G401 (cell line): ENCODE measurements around the gene SYNGR3. TPM values are rescaled to one million over a fixed set of nuclear protein-coding genes. Genes with fewer than 3 reads are reported as not detected.
"Not testable (repeated sequence)": the region's sequence is repeated elsewhere in the genome, so short reads cannot be mapped to it uniquely, and the experiment has no call there.

Experiments used
- DNase-seq: peaks from one replicate; pipeline ENCODE4 v3.0.0-alpha.2; 2015; ENCODE audit warnings: low spot score
- in situ Hi-C: cut with HindIII; loops from 2 replicates; pipeline ENCODE4 v1.10.0; 2016; ENCODE audit warnings: low sequenced_read_pairs, mixed read lengths
- total RNA-seq: library from RNA; depleted of rRNA; stranded (reverse); fragments of >200 nt; shearing (Covaris generic); gene quantifications from 2 replicates; pipeline ENCODE4 v1.2.3, GENCODE V29; 2014

SYNGR3 gene
- total RNA-seq, 1 experiment from 2014 or later = 30.5 TPM

- in situ Hi-C loops = no loop called here
- no peak for DNase-seq
Observed at GRCh38 chr16:1958715-1959268, 31.0 kb upstream of the SYNGR3 start.

DNA sequence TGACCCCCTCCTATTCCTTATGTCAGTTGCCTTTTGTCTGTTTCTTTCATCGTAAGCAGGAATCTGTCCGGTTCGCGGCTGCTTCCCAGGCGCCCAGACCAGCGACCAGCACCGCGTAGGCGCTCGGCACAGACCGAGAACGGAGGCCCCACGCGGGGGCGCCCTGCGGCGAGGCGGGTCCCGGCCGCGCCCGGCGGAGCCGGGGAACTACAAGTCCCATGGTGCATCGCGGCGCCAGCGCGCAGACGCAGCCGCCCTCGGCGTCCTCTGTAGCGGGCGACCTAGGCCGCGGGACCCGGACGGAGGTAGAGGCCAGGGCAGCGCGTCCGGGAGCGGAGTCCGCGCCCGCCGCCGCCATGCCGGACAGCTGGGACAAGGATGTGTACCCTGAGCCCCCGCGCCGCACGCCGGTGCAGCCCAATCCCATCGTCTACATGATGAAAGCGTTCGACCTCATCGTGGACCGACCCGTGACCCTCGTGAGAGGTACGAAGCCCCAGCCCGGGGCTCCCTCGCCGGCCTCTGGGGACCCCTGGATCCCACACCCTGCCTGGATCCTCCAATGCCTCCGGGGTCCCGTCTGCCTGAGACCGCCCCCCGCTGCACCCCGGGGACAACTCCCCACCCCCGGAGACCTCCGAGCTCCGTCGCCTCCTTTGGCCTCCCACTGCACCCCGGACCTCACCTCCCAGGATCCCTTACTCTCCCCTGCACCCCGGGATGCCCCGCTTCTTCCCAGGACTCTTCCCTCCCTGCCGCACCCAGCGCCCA lies 30.3 kb upstream of the SYNGR3 start, which contains the start of gene NDUFB10:
NDUFB10 (plus strand) TSS at position 270 of the 771 bp plus-strand sequence; CDS start at position 357, 87 bp downstream.
- in situ Hi-C loops = loop anchor here (10.0 kb wide), 1 partner anchor 105 kb away; no protein-coding TSS in a partner anchor
- peak; percentile 79 for DNase-seq

DNA sequence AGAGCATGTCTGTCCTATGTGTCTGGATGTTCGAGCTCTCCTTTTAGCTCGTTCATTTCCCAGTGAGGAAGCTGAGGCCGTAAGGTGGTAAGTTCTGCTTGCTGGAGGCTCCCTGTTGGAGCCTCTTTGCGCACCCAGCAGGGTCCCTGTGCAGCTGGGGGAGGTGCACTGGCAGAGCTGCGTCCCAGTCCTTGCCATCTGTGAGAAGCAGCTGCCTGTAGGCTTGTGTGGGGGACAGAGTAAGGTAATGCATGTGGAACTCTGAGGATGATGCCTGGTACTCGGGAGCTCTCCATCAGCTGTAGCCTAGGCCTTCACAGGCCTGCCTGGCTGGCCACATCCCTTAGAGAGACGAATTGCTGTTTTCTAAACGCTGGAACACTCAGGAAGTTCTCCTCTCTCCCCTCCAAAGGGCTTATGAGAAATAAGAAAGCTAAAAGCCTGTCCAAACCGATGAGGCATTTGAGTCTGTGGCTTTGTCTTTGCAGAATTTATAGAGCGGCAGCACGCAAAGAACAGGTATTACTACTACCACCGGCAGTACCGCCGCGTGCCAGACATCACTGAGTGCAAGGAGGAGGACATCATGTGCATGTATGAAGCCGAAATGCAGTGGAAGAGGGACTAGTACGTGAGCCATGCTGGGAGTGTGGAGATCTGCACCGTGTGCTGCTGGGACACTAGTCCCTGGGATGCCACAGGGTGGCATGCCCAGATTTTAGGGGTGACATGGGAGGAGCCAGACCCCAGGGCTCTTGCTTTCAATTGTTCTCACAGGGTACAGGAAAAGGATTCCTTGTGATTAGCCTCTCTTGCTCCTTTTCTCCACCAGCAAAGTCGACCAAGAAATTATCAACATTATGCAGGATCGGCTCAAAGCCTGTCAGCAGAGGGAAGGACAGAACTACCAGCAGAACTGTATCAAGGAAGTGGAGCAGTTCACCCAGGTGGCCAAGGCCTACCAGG lies 28.8 kb upstream of the SYNGR3 start:
- in situ Hi-C loops = loop anchor here (10.0 kb wide), 1 partner anchor 106 kb away; no protein-coding TSS in a partner anchor
- peak; percentile 56 for DNase-seq

GRCh38 chr16:1961651-1962067 lies 28.1 kb upstream of the SYNGR3 start:
- no peak for DNase-seq
- in situ Hi-C loops = loop anchor here (10.0 kb wide), 1 partner anchor 107 kb away; no protein-coding TSS in a partner anchor

- in situ Hi-C loops = loop anchor here (10.0 kb wide), 1 partner anchor 108 kb away; no protein-coding TSS in a partner anchor
- not testable (repeated sequence) for DNase-seq
Observed at GRCh38 chr16:1962161-1963153, 27.3 kb upstream of the SYNGR3 start.

GRCh38 chr16:1963806-1964505 lies 25.8 kb upstream of the SYNGR3 start:
- in situ Hi-C loops = loop anchor here (10.0 kb wide), 1 partner anchor 109 kb away; no protein-coding TSS in a partner anchor
- peak; percentile 66 for DNase-seq

DNA sequence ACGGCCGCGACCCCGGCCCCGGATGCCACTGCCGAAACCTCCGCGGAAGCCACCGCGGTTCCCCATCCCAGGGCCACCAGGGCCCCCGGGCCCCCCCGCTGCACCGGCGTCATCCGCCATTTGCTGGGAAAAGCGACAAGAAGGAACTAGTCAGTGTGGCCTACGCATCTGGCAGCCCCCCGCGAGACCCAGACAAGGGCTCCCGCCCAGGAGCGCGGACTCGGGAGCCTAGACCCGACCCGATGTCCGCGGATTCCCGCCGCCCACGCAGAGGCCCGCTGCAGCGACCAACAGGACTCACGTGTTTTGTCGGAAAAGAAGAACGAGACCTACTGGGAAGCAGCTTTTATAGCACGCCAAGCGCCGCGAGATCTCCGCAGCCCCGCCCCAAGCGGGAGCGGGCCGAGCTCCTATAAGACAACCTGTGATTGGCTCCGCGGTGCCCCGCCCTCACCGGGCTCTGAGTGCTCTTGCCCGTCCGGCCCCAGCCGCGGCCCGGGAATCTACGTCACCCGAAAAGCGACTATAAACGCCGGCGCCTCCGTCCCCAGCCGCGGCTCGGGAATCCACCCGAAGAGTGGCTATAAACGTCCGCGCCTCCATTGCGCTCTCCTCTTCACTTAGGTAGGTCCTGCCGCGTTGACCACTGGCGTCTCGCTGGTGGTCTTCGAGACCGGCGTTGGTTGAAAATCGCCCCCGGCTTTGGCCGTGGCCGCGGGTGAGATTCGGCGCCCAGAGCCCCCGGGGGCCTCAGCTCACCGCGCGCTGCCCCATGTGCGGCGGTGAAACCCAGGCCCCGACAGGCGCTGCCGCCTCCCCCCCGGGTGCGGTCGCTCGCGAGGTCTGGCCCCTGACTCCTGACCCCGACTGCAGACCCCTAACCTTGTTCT lies 25.0 kb upstream of the SYNGR3 start, which contains the start of gene RPS2:
RPS2 (minus strand) TSS at position 321 of the 890 bp plus-strand sequence; CDS start at position 120, 201 bp downstream.
- peak; percentile 99 for DNase-seq
- in situ Hi-C loops = loop anchor here (10.0 kb wide), 1 partner anchor 110 kb away; no protein-coding TSS in a partner anchor

- in situ Hi-C loops = loop anchor here (10.0 kb wide), 1 partner anchor 111 kb away; no protein-coding TSS in a partner anchor
- no peak for DNase-seq
Observed at GRCh38 chr16:1965396-1966001, 24.3 kb upstream of the SYNGR3 start.

GRCh38 chr16:1966460-1966859 lies 23.3 kb upstream of the SYNGR3 start, which contains the start of gene RNF151:
Gene RNF151, plus strand, starts transcription at chr16:1966856. Its CDS starts 26 bp downstream, at chr16:1966882.
- no peak for DNase-seq
- in situ Hi-C loops = loop anchor here (10.0 kb wide), 1 partner anchor 112 kb away; no protein-coding TSS in a partner anchor

GRCh38 chr16:1968146-1968953 lies 21.4 kb upstream of the SYNGR3 start:
- in situ Hi-C loops = loop anchor here (10.0 kb wide), 1 partner anchor 114 kb away; no protein-coding TSS in a partner anchor

DNA sequence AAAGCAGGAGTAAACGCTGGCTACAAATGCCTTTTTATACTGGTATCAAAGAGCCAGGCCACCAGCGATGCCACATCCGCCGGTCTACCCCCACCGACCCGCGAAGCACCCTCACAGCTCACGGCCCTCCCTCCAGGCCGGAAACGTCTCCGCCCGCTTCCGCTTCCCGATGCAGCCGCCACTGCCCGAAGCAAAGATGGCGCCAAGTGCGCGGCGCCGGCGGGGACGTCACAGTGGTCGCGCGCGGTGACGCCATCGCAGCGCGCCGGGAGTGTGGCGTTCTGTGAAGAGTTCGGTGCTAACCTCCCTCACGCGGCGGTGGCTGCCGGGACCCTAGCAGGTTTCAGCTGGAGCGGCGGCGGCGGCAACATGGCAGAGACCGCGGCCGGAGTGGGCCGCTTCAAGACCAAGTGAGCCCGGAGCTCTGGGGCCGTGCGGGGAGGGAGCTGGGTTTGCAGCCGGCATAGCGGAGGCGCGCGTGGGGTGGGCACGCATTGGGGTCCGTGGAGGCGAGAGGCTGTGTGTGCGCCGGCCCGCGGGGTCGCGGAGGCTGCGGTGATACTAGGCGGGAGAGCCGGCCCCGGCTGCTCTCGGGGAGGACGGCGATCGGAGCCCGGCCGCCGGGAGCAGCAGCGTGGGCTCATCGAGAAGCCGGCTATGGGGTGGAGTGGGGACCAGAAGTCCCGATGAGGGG lies 17.8 kb upstream of the SYNGR3 start, which contains the start of gene TBL3:
TBL3 (plus strand) TSS at position 258 of the 694 bp plus-strand sequence; CDS start at position 370, 112 bp downstream.
- DNase-seq = peak; percentile 89
- in situ Hi-C loops = no loop called here

More at GRCh38 chr16:1968146-1968953, 21.4 kb upstream of the SYNGR3 start:
- no peak for DNase-seq

DNA sequence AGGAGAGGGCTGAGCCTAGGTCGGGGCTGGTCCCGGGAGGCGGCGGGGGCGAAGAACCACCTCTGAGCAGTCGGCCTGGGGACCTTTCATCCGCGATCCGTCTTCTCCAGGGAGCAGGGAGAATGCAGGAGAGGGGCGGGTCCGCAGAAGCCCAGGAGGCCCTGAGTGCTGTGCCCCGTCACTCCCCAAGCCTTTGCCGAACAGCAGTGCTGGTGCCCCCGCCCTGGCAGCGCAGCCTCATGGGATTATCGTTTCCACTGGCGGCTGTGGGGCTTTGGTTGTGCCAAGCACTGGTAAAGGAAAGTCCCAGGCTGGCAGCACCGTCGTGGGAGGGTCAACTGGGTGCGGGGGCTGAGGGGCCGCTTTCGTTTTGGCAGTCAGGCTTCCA lies 17.3 kb upstream of the SYNGR3 start:
- no peak for DNase-seq
- in situ Hi-C loops = no loop called here

DNA sequence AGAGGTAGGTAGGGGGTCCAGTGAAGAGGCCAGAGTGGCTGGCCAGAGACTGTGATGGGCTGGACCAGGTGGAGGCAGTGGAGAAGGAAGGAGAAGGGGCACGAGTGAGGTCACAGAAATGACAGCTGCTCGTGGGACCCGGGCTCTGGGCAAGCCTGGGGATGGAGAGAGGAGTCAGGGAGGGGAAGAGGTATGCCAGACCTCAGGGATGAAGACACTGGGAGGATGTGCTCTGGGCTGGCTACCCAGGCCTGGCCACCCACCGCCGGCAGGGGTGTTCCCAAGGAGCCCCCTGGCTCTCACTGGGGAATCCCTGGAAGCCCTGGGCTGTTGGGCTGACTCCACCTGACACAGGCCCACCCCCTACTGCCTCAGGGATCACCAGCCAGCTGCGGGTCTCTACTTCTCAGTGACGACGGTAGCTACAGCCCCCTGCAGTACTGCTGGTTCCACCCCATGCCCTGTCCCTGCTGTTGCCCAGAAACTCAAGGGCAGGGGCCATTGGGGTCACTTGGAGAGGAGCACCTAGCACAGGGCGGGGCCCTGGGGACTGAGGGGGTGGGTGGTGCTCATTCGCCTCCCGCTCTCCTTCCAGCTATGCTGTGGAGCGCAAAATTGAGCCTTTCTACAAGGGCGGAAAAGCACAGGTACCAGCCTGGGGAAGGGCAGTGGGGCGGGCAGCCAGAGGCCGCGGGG lies 16.2 kb upstream of the SYNGR3 start:
- DNase-seq = no peak
- in situ Hi-C loops = no loop called here
